Bronchial epithelial cell (primary cell): Measurements from ENCODE around the gene CBFA2T3. TPM values are rescaled to one million over a fixed set of nuclear protein-coding genes. Genes with fewer than 3 reads are reported as not detected.
"Not testable (repeated sequence)": the region's sequence is repeated elsewhere in the genome, so short reads cannot be mapped to it uniquely, and the experiment has no call there.

Experiments
- DNase-seq: peaks from one replicate; pipeline ENCODE4 v3.0.0-alpha.2; 2010; ENCODE audit warnings: low read depth
- FAIRE-seq: peaks from 2 replicates; lab custom pipeline; 2011; peaks lifted over from hg19 to GRCh38; lab: Jason Lieb, UNC
- H3K27me3 ChIP-seq: 2 replicates; pipeline ENCODE4 v1.5.1; 2011; ENCODE audit warnings: low read length; ENCODE audit not compliant: control insufficient read depth, insufficient read depth
- H3K36me3 ChIP-seq: 2 replicates; pipeline ENCODE4 v1.5.1; 2011; ENCODE audit warnings: low read length; ENCODE audit not compliant: control insufficient read depth, insufficient read depth
- H3K4me3 ChIP-seq: 2 replicates; pipeline ENCODE4 v1.5.1; 2011; ENCODE audit warnings: mild to moderate bottlenecking, low read depth, low read length, control low read depth
- CTCF ChIP-seq: IDR thresholded peaks from 2 replicates; pipeline ENCODE4 v1.5.1; 2011; ENCODE audit warnings: mild to moderate bottlenecking, moderate library complexity, low read length, control low read depth, inconsistent platforms; ENCODE audit not compliant: insufficient read depth, severe bottlenecking
- total RNA-seq: library from RNA; depleted of rRNA; stranded (reverse); fragments of >200 nt; gene quantifications from 2 replicates; pipeline ENCODE4 v1.2.1, GENCODE V29; 2014

The CBFA2T3 gene
- total RNA-seq, 1 donor from 2014 or later: 0.26 TPM

GRCh38 chr16:88893127-88893968 lies 83.7 kb downstream of the CBFA2T3 start:
- TF ChIP-seq CTCF: no peak
- H3K4me3 ChIP-seq: no peak overlapping the region
- no peak for FAIRE-seq
- DNase-seq: no peak
- no peaks in the 10 kb centered on the region for H3K27me3 ChIP-seq
- no peaks in the 10 kb centered on the region for H3K36me3 ChIP-seq

- Histone ChIP-seq H3K27me3 (no peaks in the 10 kb centered on the region), H3K36me3 (no peaks in the 10 kb centered on the region), H3K4me3 (no peak overlapping the region)
- FAIRE-seq: no peak
- DNase-seq: no peak
- no peak for TF ChIP-seq CTCF
Observed at GRCh38 chr16:88892065-88892464, 84.9 kb downstream of the CBFA2T3 start.

- Histone ChIP-seq H3K27me3 (no peaks in the 10 kb centered on the region), H3K36me3 (no peaks in the 10 kb centered on the region), H3K4me3 (no peak overlapping the region)
- DNase-seq: no peak
- TF ChIP-seq CTCF: no peak
- FAIRE-seq: no peak
Observed at GRCh38 chr16:88891083-88891482, 85.9 kb downstream of the CBFA2T3 start.

- not testable (repeated sequence) for H3K4me3 ChIP-seq, H3K36me3 ChIP-seq, DNase-seq, H3K27me3 ChIP-seq
- peak; percentile 93 for FAIRE-seq
Observed at GRCh38 chr16:88889702-88890352, 87.2 kb downstream of the CBFA2T3 start.

GRCh38 chr16:88888461-88889387 lies 88.3 kb downstream of the CBFA2T3 start:
- Histone ChIP-seq H3K36me3 (no peaks in the 10 kb centered on the region), H3K27me3 (no peaks in the 10 kb centered on the region), H3K4me3 (no peak overlapping the region)
- DNase-seq (no peak), FAIRE-seq (no peak)
- TF ChIP-seq CTCF: no peak
